ENCODE results near the gene TNNI2.

DNA sequence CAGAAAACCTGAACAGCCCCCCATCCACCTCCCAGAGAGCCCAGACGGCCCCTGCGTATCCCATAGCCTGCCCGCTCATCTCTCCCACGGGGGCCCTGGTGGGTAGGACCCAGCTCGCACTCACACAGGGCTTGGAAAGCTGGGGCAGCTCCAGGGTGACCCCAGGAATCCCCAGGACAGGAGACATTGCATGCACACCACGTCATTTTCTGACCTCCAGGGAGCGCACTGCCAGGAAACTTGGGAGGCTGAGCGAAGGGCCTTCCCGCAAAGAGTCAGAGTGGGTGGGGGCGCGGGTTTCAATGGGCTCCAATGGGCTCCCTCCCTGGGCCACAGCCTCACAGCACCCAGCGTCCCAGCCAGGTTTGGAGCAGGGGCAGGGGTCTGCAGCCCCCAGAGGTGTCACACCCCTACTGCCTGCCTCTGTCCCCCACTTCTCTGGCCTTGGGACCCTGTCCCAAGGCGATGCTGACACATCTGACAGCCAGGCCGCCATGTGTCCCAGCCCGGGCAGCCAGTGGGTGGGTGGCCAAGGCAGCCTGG lies 12.2 kb upstream of the TNNI2 start:
- no peak for TF ChIP-seq CTCF (IDR thresholded peaks at IDR 0.05)
- TF ChIP-seq EZH2 (IDR thresholded peaks at IDR 0.05; ENCODE audit: borderline replicate concordance, insufficient read depth, low read depth, low read length, poor library complexity, severe bottlenecking) = no peak
